ENCODE results near the gene SAA2. TPM values are rescaled to one million over a fixed set of nuclear protein-coding genes. Genes with fewer than 3 reads are reported as not detected.

SAA2 gene
- 0.44 TPM for total RNA-seq (ENCODE audit: unreplicated experiment)
- long read RNA-seq = 0 reads

- no peak within 1 kb of the TSS for H3K4me3 Mint-ChIP-seq (ENCODE audit: unreplicated experiment)
Measured at GRCh38 chr11:18248561-18248960, at the start of gene SAA2. SAA2 (minus strand) TSS chr11:18248668; CDS start chr11:18248011, 657 bp downstream.

DNA sequence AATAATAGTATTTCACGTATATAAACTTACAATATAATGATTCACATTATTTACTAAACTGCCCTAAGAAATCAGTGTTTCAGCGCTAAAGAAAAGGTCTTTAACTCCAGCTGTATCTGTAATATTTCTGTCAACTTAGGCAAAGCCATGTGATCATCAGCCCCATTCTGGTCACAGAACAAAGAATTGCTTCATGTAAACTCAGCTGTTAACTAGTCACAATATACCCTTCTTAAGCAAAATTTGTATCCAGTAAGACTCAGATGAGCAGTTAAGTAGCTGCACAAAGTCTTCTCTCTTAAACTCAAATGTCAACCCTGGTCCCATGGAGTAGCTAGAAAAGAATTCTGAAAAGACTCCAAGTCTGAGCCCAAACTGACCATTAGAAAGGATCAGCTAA lies 46.8 kb upstream of the SAA2 start:
- no peaks in the 10 kb centered on the region for H3K9me3 Mint-ChIP-seq (ENCODE audit: unreplicated experiment)
- H3K4me3 Mint-ChIP-seq (ENCODE audit: unreplicated experiment) = no peak overlapping the region
- H3K36me3 Mint-ChIP-seq (ENCODE audit: unreplicated experiment) = no peaks in the 10 kb centered on the region
- no peak for DNase-seq
- H3K4me1 Mint-ChIP-seq (ENCODE audit: low read depth, unreplicated experiment) = no peaks in the 10 kb centered on the region
- no peak overlapping the region for H3K27ac Mint-ChIP-seq (ENCODE audit: unreplicated experiment)
- H3K27me3 Mint-ChIP-seq (ENCODE audit: unreplicated experiment) = no peaks in the 10 kb centered on the region
- no peak for TF ChIP-seq CTCF (IDR thresholded peaks at IDR 0.05; ENCODE audit: partially characterized antibody, unreplicated experiment)

More at GRCh38 chr11:18248561-18248960, at the start of gene SAA2:
- DNase-seq = no peak
- no peaks in the 10 kb centered on the region for H3K4me1 Mint-ChIP-seq (ENCODE audit: low read depth, unreplicated experiment)
- H3K27ac Mint-ChIP-seq (ENCODE audit: unreplicated experiment) = no peak within 1 kb of the TSS
- peaks cover 2% of the 10 kb centered on the region for H3K27me3 Mint-ChIP-seq (ENCODE audit: unreplicated experiment)
- H3K36me3 Mint-ChIP-seq (ENCODE audit: unreplicated experiment) = no peaks in the 10 kb centered on the region
- TF ChIP-seq CTCF (IDR thresholded peaks at IDR 0.05; ENCODE audit: partially characterized antibody, unreplicated experiment) = no peak
- no peaks in the 10 kb centered on the region for H3K9me3 Mint-ChIP-seq (ENCODE audit: unreplicated experiment)

- Mint-ChIP-seq H3K4me3 (ENCODE audit: unreplicated experiment) (no peak overlapping the region), H3K9me3 (ENCODE audit: unreplicated experiment) (no peaks in the 10 kb centered on the region), H3K4me1 (ENCODE audit: low read depth, unreplicated experiment) (no peaks in the 10 kb centered on the region), H3K27ac (ENCODE audit: unreplicated experiment) (no peak overlapping the region), H3K27me3 (ENCODE audit: unreplicated experiment) (no peaks in the 10 kb centered on the region), H3K36me3 (ENCODE audit: unreplicated experiment) (no peaks in the 10 kb centered on the region)
- no peak for TF ChIP-seq CTCF (IDR thresholded peaks at IDR 0.05; ENCODE audit: partially characterized antibody, unreplicated experiment)
- DNase-seq = no peak
Measured at GRCh38 chr11:18294862-18295261, 46.4 kb upstream of the SAA2 start.

- no peak for DNase-seq
- no peak for TF ChIP-seq CTCF (IDR thresholded peaks at IDR 0.05; ENCODE audit: partially characterized antibody, unreplicated experiment)
- H3K36me3 Mint-ChIP-seq (ENCODE audit: unreplicated experiment) = no peaks in the 10 kb centered on the region
- H3K9me3 Mint-ChIP-seq (ENCODE audit: unreplicated experiment) = no peaks in the 10 kb centered on the region
- no peaks in the 10 kb centered on the region for H3K4me1 Mint-ChIP-seq (ENCODE audit: low read depth, unreplicated experiment)
- H3K27me3 Mint-ChIP-seq (ENCODE audit: unreplicated experiment) = no peaks in the 10 kb centered on the region
- H3K4me3 Mint-ChIP-seq (ENCODE audit: unreplicated experiment) = no peak overlapping the region
- no peak overlapping the region for H3K27ac Mint-ChIP-seq (ENCODE audit: unreplicated experiment)
Measured at GRCh38 chr11:18288911-18289310, 40.4 kb upstream of the SAA2 start.

GRCh38 chr11:18285841-18286240 lies 37.4 kb upstream of the SAA2 start:
- TF ChIP-seq CTCF (IDR thresholded peaks at IDR 0.05; ENCODE audit: partially characterized antibody, unreplicated experiment) = no peak
- Mint-ChIP-seq H3K4me1 (ENCODE audit: low read depth, unreplicated experiment) (no peaks in the 10 kb centered on the region), H3K36me3 (ENCODE audit: unreplicated experiment) (no peaks in the 10 kb centered on the region), H3K27ac (ENCODE audit: unreplicated experiment) (no peak overlapping the region), H3K4me3 (ENCODE audit: unreplicated experiment) (no peak overlapping the region), H3K9me3 (ENCODE audit: unreplicated experiment) (no peaks in the 10 kb centered on the region), H3K27me3 (ENCODE audit: unreplicated experiment) (no peaks in the 10 kb centered on the region)
- DNase-seq = no peak
